H1 (cell line): ENCODE data around the gene OLFML2A. TPM values are rescaled to one million over a fixed set of nuclear protein-coding genes. Genes with fewer than 3 reads are reported as not detected.

ENCODE experiments used
- CTCF ChIA-PET: fragments of 300-600 bp; sonication (Branson Sonifier 250); formaldehyde crosslinking; loops from one replicate; lab custom pipeline; 2021; ENCODE audit not compliant: partially characterized antibody; lab: Charles Lee
- POLR2A ChIA-PET: fragments of 300-600 bp; sonication (Branson Sonifier 250); formaldehyde crosslinking; loops from one replicate; lab custom pipeline; 2021; ENCODE audit warnings: inconsistent platforms; ENCODE audit not compliant: partially characterized antibody; lab: Charles Lee
- DNase-seq, 2 experiments: peaks; one replicate each; pipeline versions ENCODE4 v3.0.0 to v3.0.0-alpha.2; 2010 to 2022; ENCODE audit warnings: low spot score in 2 of 2, low read depth in 1 of 2, mixed read lengths in 1 of 2
- FAIRE-seq: peaks from 2 replicates; lab custom pipeline; 2011; peaks lifted over from hg19 to GRCh38; lab: Jason Lieb, UNC
- H2AFZ ChIP-seq: 2 replicates; pipeline ENCODE4 v1.8.1; 2012; ENCODE audit warnings: low read length, inconsistent platforms
- H2AK5ac ChIP-seq: 2 replicates; pipeline ENCODE4 v1.6.1; 2013; ENCODE audit warnings: low read depth, low read length
- H2BK120ac ChIP-seq: replicated peaks from 2 replicates; pipeline ENCODE3; 2013; ENCODE audit warnings: low read depth, low read length, inconsistent platforms
- H2BK12ac ChIP-seq: 2 replicates; pipeline ENCODE4 v1.6.1; 2013; ENCODE audit warnings: low read depth, low read length
- H2BK15ac ChIP-seq: 2 replicates; pipeline ENCODE4 v1.6.1; 2013; ENCODE audit warnings: low read length
- H2BK20ac ChIP-seq: 2 replicates; pipeline ENCODE4 v1.6.1; 2013; ENCODE audit warnings: low read length
- H2BK5ac ChIP-seq: 2 replicates; pipeline ENCODE4 v1.6.1; 2013; ENCODE audit warnings: low read depth, low read length
- H3K14ac ChIP-seq: 2 replicates; pipeline ENCODE4 v1.6.1; 2013; ENCODE audit warnings: inconsistent platforms; ENCODE audit not compliant: insufficient read length
- H3K18ac ChIP-seq: 2 replicates; pipeline ENCODE4 v1.6.1; 2013; ENCODE audit warnings: low read length; ENCODE audit errors: extremely low read depth
- H3K23ac ChIP-seq: 2 replicates; pipeline ENCODE4 v1.6.1; 2013; ENCODE audit warnings: inconsistent platforms; ENCODE audit not compliant: insufficient read length
- H3K23me2 ChIP-seq: 2 replicates; pipeline ENCODE4 v1.6.1; 2013; ENCODE audit warnings: low read depth, low read length
- H3K27ac ChIP-seq: 2 replicates; pipeline ENCODE4 v1.6.1; 2011; ENCODE audit warnings: low read depth, low read length, inconsistent platforms
- H3K27me3 ChIP-seq, 4 experiments: replicated peaks in 1 of 4; 1 replicate in 1 of 4; 2 replicates in 3 of 4; pipeline versions ENCODE4 v1.6.1 to v1.8.1; 2011 to 2013; ENCODE audit warnings: low read length in 3 of 4, mild to moderate bottlenecking in 3 of 4, inconsistent platforms in 2 of 4, mixed read lengths in 2 of 4, moderate library complexity in 1 of 4; ENCODE audit not compliant: control insufficient read depth in 3 of 4, insufficient read depth in 3 of 4; ENCODE audit errors: extremely low read depth in 1 of 4
- H3K36me3 ChIP-seq, 4 experiments: 2 replicates each; pipeline versions ENCODE4 v1.6.1 to v1.8.1; 2011 to 2013; ENCODE audit warnings: mild to moderate bottlenecking in 4 of 4, low read length in 3 of 4, moderate library complexity in 2 of 4, control low read depth in 1 of 4, inconsistent platforms in 1 of 4; ENCODE audit not compliant: insufficient read depth in 4 of 4, control insufficient read depth in 2 of 4
- H3K4ac ChIP-seq: replicated peaks from 2 replicates; pipeline ENCODE3; 2013; ENCODE audit warnings: low read length, low read depth, mixed read lengths, inconsistent platforms; ENCODE audit not compliant: insufficient read length
- H3K4me1 ChIP-seq, 4 experiments: replicated peaks in 1 of 4; 1 replicate in 1 of 4; 2 replicates in 3 of 4; pipeline versions ENCODE4 v1.6.1 to v1.8.1; 2011 to 2013; ENCODE audit warnings: low read length in 3 of 4, inconsistent platforms in 2 of 4, mixed read lengths in 1 of 4; ENCODE audit not compliant: insufficient read depth in 4 of 4, control insufficient read depth in 3 of 4
- H3K4me2 ChIP-seq, 2 experiments: 2 replicates each; pipeline versions ENCODE4 v1.6.1 to v1.8.1; 2011 to 2013; ENCODE audit warnings: low read depth in 2 of 2, low read length in 2 of 2, control low read depth in 1 of 2, inconsistent platforms in 1 of 2, mild to moderate bottlenecking in 1 of 2; ENCODE audit not compliant: insufficient read depth in 1 of 2
- H3K4me3 ChIP-seq, 4 experiments: fragments of 200-600, 300-600 bp in 1 of 4; sonication (generic), shearing (Covaris generic), sonication (Bioruptor Twin) in 1 of 4; 2 replicates each; pipeline versions ENCODE4 v1.5.1 to v1.8.1; 2011 to 2016; ENCODE audit warnings: low read length in 4 of 4, low read depth in 3 of 4, control low read depth in 2 of 4, inconsistent platforms in 2 of 4, mild to moderate bottlenecking in 2 of 4, mixed read lengths in 1 of 4, moderate library complexity in 1 of 4; ENCODE audit not compliant: insufficient read depth in 2 of 4; ENCODE audit errors: extremely low read depth in 1 of 4
- H3K56ac ChIP-seq: replicated peaks from 2 replicates; pipeline ENCODE3; 2013; ENCODE audit warnings: low read depth, mild to moderate bottlenecking, mixed read lengths, low read length, inconsistent platforms; ENCODE audit not compliant: insufficient read length
- H3K79me1 ChIP-seq: 2 replicates; pipeline ENCODE4 v1.6.1; 2013; ENCODE audit warnings: low read depth, low read length, control low read depth
- H3K79me2 ChIP-seq, 2 experiments: 2 replicates each; pipeline versions ENCODE4 v1.6.1 to v1.8.1; 2012 to 2013; ENCODE audit warnings: low read length in 2 of 2, mild to moderate bottlenecking in 2 of 2, inconsistent platforms in 1 of 2; ENCODE audit not compliant: insufficient read depth in 2 of 2, control insufficient read depth in 1 of 2
- H3K9ac ChIP-seq, 4 experiments: replicated peaks in 1 of 4; 1 replicate in 1 of 4; 2 replicates in 3 of 4; pipeline versions ENCODE4 v1.6.1 to v1.8.1; 2011 to 2013; ENCODE audit warnings: low read depth in 3 of 4, low read length in 3 of 4, control low read depth in 2 of 4, mild to moderate bottlenecking in 2 of 4, moderate library complexity in 2 of 4, inconsistent platforms in 1 of 4; ENCODE audit errors: extremely low read depth in 1 of 4
- H3K9me3 ChIP-seq, 2 experiments: 2 replicates each; pipeline versions ENCODE4 v1.6.1 to v1.8.1; 2012 to 2013; ENCODE audit warnings: mild to moderate bottlenecking in 2 of 2, moderate library complexity in 2 of 2, control low read depth in 1 of 2, inconsistent platforms in 1 of 2, low read depth in 1 of 2, low read length in 1 of 2, mixed read lengths in 1 of 2; ENCODE audit not compliant: insufficient read depth in 2 of 2
- H4K20me1 ChIP-seq, 2 experiments: replicated peaks in 1 of 2; 2 replicates each; pipeline versions ENCODE3 to v1.8.1; 2011 to 2013; ENCODE audit warnings: inconsistent platforms in 2 of 2, low read length in 2 of 2, mild to moderate bottlenecking in 1 of 2; ENCODE audit not compliant: insufficient read depth in 2 of 2, control insufficient read depth in 1 of 2
- H4K5ac ChIP-seq: 2 replicates; pipeline ENCODE4 v1.6.1; 2013; ENCODE audit warnings: low read length, low read depth, mixed read lengths, inconsistent platforms; ENCODE audit not compliant: insufficient read length
- H4K8ac ChIP-seq: 2 replicates; pipeline ENCODE4 v1.8.0; 2013; ENCODE audit warnings: mild to moderate bottlenecking, moderate library complexity, low read length, inconsistent platforms; ENCODE audit not compliant: insufficient read depth; ENCODE audit errors: extremely low read depth
- H4K91ac ChIP-seq: replicated peaks from 2 replicates; pipeline ENCODE3; 2013; ENCODE audit warnings: low read length, mixed read lengths, inconsistent platforms; ENCODE audit not compliant: insufficient read length
- BRCA1 ChIP-seq: IDR thresholded peaks from 2 replicates; pipeline ENCODE4 v1.6.1; 2012; ENCODE audit warnings: low read depth, low read length, improper control_type of control experiment
- CREB1 ChIP-seq: IDR thresholded peaks from 2 replicates; pipeline ENCODE4 v1.6.1; 2012; ENCODE audit warnings: inconsistent platforms
- EP300 ChIP-seq, 2 experiments: IDR thresholded peaks; 1 replicate in 1 of 2; 2 replicates in 1 of 2; pipeline ENCODE4 v1.6.1; 2011 to 2012; ENCODE audit warnings: low read depth in 2 of 2, low read length in 2 of 2, mild to moderate bottlenecking in 2 of 2, borderline replicate concordance in 1 of 2, inconsistent platforms in 1 of 2, moderate library complexity in 1 of 2
- FOSL1 ChIP-seq: IDR thresholded peaks from 2 replicates; pipeline ENCODE4 v1.6.1; 2011; ENCODE audit warnings: mild to moderate bottlenecking, low read depth, low read length, moderate library complexity; ENCODE audit not compliant: insufficient read depth
- HDAC6 ChIP-seq: IDR thresholded peaks from one replicate; pipeline ENCODE4 v1.7.1; 2012; ENCODE audit warnings: low read depth, mild to moderate bottlenecking, inconsistent platforms, low read length, moderate library complexity
- JUND ChIP-seq: IDR thresholded peaks from 2 replicates; pipeline ENCODE4 v1.6.1; 2011; ENCODE audit warnings: mild to moderate bottlenecking, improper control_type of control experiment, low read length
- MAFK ChIP-seq: IDR thresholded peaks from 2 replicates; pipeline ENCODE4 v1.6.1; 2012; ENCODE audit warnings: low read depth, mild to moderate bottlenecking, improper control_type of control experiment, low read length
- POU5F1 ChIP-seq: IDR thresholded peaks from 2 replicates; pipeline ENCODE4 v1.6.1; 2011; ENCODE audit warnings: low read depth, mild to moderate bottlenecking, low read length, moderate library complexity
- SP1 ChIP-seq: IDR thresholded peaks from 2 replicates; pipeline ENCODE4 v1.6.1; 2011; ENCODE audit warnings: low read depth, low read length
- SRF ChIP-seq: IDR thresholded peaks from 2 replicates; pipeline ENCODE4 v1.6.1; 2011; ENCODE audit warnings: mild to moderate bottlenecking, low read depth, low read length, moderate library complexity
- polyA plus RNA-seq, 7 experiments: library from polyadenylated mRNA; depleted of rRNA in 3 of 7; stranded (reverse) in 5 of 7; unstranded in 2 of 7; fragments of >200 nt in 5 of 7; fragments of 200-250 nt in 2 of 7; gene quantifications; 1 replicate in 5 of 7; 2 replicates in 1 of 7; 4 replicates in 1 of 7; pipeline versions ENCODE4 v1.2.1 to v1.2.3, GENCODE V29; 2011 to 2013; ENCODE audit warnings: missing spikeins in 2 of 7, mixed read lengths in 2 of 7
- total RNA-seq: library from RNA; stranded (reverse); fragmentation: NEBNext Ultra II Directional; extraction: Animal tissue kit (Norgen Biotek cat#: 25700); gene quantifications from 2 replicates; pipeline ENCODE4 v1.2.1, GENCODE V29; 2021
- TF ChIP-seq, protein P1 (sequence below), 3 experiments: IDR thresholded peaks; 1 replicate in 2 of 3; 2 replicates in 1 of 3; pipeline versions ENCODE4 v1.5.1 to v1.6.1; 2011; ENCODE audit warnings: low read length in 3 of 3, mild to moderate bottlenecking in 3 of 3, inconsistent platforms in 2 of 3, low read depth in 1 of 3, moderate library complexity in 1 of 3; ENCODE audit not compliant: insufficient read depth in 1 of 3; ENCODE audit errors: control extremely low read depth in 1 of 3
- TF ChIP-seq, protein P2 (sequence below): IDR thresholded peaks from 2 replicates; pipeline ENCODE4 v1.6.1; 2012; ENCODE audit warnings: inconsistent platforms

OLFML2A gene
- total and polyA plus RNA-seq, 2 of the 8 experiments (the other 6 are each of a cell fraction or from before 2014, with no cell fraction given) = 7.8 to 11.5 TPM

DNA sequence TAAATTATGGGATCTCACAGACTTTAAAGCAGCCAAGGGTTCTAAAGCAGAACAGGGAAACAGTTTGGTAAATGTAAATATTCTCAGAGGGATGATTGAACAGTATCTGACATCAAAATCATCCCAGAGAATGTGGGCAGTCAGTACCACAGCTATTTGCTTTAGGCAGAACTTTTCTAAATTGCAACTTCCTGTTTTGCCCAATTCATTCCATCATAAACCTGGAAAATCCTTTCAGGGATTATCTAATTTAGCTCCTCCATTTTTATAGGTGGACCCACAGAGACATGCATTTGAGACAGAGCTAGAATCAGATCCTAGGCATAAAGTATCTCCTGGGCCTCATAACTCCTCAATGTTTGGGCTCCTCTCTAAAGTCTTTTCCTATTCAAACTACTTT is 18.2 kb upstream of the OLFML2A start:
- H3K79me2 ChIP-seq = peaks cover 0 to 84% of the 10 kb centered on the region in 2 experiments; a peak in 3 of 4 replicates
- peak overlapping the region; percentile 48 for H4K5ac ChIP-seq
- no peak overlapping the region for H3K18ac ChIP-seq
- H3K4me2 ChIP-seq = peak overlapping the region; percentile 61 to 76
- H3K14ac ChIP-seq = no peak overlapping the region
- H3K23me2 ChIP-seq = 0 out of 2 replicates have a peak, but pooled peaks cover 3% of the 10 kb centered on the region
- H4K20me1 ChIP-seq = no peaks in the 10 kb centered on the region
- no peak overlapping the region for H4K8ac ChIP-seq
- no peaks in the 10 kb centered on the region for H3K36me3 ChIP-seq
- no peak overlapping the region; the same call in 1 of the 2 replicates for H2BK12ac ChIP-seq
- H3K9me3 ChIP-seq = no peaks in the 10 kb centered on the region
- no peak overlapping the region for H2AK5ac ChIP-seq
- H3K56ac ChIP-seq = no peak overlapping the region
- ChIA-PET CTCF (interaction anchor here (0.8 to 5.5 kb wide), 9 partner anchors 11 to 214 kb away, joined by 3 to 31 read pairs (median 4); partner anchors contain the start of gene WDR38), POLR2A (interaction anchor here (1.1 to 5.5 kb wide), 5 partner anchors 11 to 97 kb away, joined by 3 to 50 read pairs (median 4); partner anchors contain the start of gene NR6A1)
- DNase-seq (no peak), FAIRE-seq (no peak)
- H3K9ac ChIP-seq = no peak overlapping the region
- H4K91ac ChIP-seq = peak overlapping the region; percentile 1
- H2BK15ac ChIP-seq = no peak overlapping the region
- H3K27ac ChIP-seq = peak overlapping the region; percentile 46; the same call in 1 of the 2 replicates
- no peaks in the 10 kb centered on the region for H3K79me1 ChIP-seq
- H3K4me1 ChIP-seq = peaks cover 14 to 52% (median 28%) of the 10 kb centered on the region in 4 experiments; a peak in 6 of 7 replicates
- no peak overlapping the region for H2BK20ac ChIP-seq
- no peak overlapping the region for H3K23ac ChIP-seq
- no peak overlapping the region for H2AFZ ChIP-seq
- no peaks in the 10 kb centered on the region for H3K27me3 ChIP-seq
- no peak overlapping the region for H2BK5ac ChIP-seq
- no peak overlapping the region for H2BK120ac ChIP-seq
- H3K4ac ChIP-seq = no peak overlapping the region
- peak overlapping the region in 2 of 4 experiments; percentile 23 to 56; a peak in 3 of 8 replicates for H3K4me3 ChIP-seq
- TF ChIP-seq FOSL1 (no peak), SP1 (no peak), SRF (no peak), MAFK (no peak), HDAC6 (no peak), EP300 (IDR thresholded peaks at IDR 0.05; ENCODE audit: borderline replicate concordance in 1 of 2, low read depth in 2 of 2, low read length in 2 of 2) (no peak), CREB1 (no peak), JUND (no peak), POU5F1 (no peak), BRCA1 (no peak)
- TF ChIP-seq, protein P1, sequence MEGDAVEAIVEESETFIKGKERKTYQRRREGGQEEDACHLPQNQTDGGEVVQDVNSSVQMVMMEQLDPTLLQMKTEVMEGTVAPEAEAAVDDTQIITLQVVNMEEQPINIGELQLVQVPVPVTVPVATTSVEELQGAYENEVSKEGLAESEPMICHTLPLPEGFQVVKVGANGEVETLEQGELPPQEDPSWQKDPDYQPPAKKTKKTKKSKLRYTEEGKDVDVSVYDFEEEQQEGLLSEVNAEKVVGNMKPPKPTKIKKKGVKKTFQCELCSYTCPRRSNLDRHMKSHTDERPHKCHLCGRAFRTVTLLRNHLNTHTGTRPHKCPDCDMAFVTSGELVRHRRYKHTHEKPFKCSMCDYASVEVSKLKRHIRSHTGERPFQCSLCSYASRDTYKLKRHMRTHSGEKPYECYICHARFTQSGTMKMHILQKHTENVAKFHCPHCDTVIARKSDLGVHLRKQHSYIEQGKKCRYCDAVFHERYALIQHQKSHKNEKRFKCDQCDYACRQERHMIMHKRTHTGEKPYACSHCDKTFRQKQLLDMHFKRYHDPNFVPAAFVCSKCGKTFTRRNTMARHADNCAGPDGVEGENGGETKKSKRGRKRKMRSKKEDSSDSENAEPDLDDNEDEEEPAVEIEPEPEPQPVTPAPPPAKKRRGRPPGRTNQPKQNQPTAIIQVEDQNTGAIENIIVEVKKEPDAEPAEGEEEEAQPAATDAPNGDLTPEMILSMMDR (IDR thresholded peaks at IDR 0.05; ENCODE audit: control extremely low read depth in 1 of 3, insufficient read depth in 1 of 3, low read depth in 1 of 3, low read length in 3 of 3) = no peak
- TF ChIP-seq, protein P2, sequence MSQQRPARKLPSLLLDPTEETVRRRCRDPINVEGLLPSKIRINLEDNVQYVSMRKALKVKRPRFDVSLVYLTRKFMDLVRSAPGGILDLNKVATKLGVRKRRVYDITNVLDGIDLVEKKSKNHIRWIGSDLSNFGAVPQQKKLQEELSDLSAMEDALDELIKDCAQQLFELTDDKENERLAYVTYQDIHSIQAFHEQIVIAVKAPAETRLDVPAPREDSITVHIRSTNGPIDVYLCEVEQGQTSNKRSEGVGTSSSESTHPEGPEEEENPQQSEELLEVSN = no peak
